NCI-H82 (cell line): Measurements from ENCODE around the gene DNMBP.
A peak's percentile ranks its signal among the peaks of the same experiment; 100 is the strongest.
"Not testable (repeated sequence)": the region's sequence is repeated elsewhere in the genome, so short reads cannot be mapped to it uniquely, and the experiment has no call there.

ENCODE experiments used
- DNase-seq: peaks from one replicate; lab custom pipeline; 2025; lab: John Stamatoyannopoulos, UW

The DNMBP gene

GRCh38 chr10:99984211-99985034, 25.3 kb downstream of the DNMBP start:
- DNase-seq = no peak

GRCh38 chr10:99983280-99983988, 26.3 kb downstream of the DNMBP start:
- DNase-seq = peak; percentile 46

GRCh38 chr10:99982728-99983127, 27.0 kb downstream of the DNMBP start:
- DNase-seq = no peak

GRCh38 chr10:99981581-99982199, 28.1 kb downstream of the DNMBP start:
- peak; percentile 80 for DNase-seq

- DNase-seq = peak; percentile 89
These were observed 30.6 kb downstream of the DNMBP start for GRCh38 chr10:99979066-99979685.

GRCh38 chr10:99977916-99978315, 31.8 kb downstream of the DNMBP start:
- DNase-seq = peak; percentile 85

GRCh38 chr10:99976886-99977665, 32.7 kb downstream of the DNMBP start:
- peak; percentile 33 for DNase-seq

- peak; percentile 54 for DNase-seq
These were observed 33.6 kb downstream of the DNMBP start for GRCh38 chr10:99975942-99976809.

GRCh38 chr10:99975106-99975829, 34.5 kb downstream of the DNMBP start:
- no peak for DNase-seq

- DNase-seq = no peak
These were observed 36.6 kb downstream of the DNMBP start for GRCh38 chr10:99973190-99973589.

- no peak for DNase-seq
These were observed 41.8 kb downstream of the DNMBP start for GRCh38 chr10:99967961-99968360.

- peak; percentile 75 for DNase-seq
These were observed 43.4 kb downstream of the DNMBP start for GRCh38 chr10:99966306-99966705.

- DNase-seq = no peak
These were observed 44.0 kb downstream of the DNMBP start for GRCh38 chr10:99965700-99966099.

GRCh38 chr10:99964791-99965190, 45.0 kb downstream of the DNMBP start:
- no peak for DNase-seq

- DNase-seq = not testable (repeated sequence)
These were observed 46.1 kb downstream of the DNMBP start for GRCh38 chr10:99963467-99964165.

GRCh38 chr10:99958806-99959205, 50.9 kb downstream of the DNMBP start:
- DNase-seq = no peak

GRCh38 chr10:99958302-99958701, 51.4 kb downstream of the DNMBP start:
- no peak for DNase-seq

GRCh38 chr10:99953510-99953909, 56.2 kb downstream of the DNMBP start:
- not testable (repeated sequence) for DNase-seq

GRCh38 chr10:99952799-99953198, 56.9 kb downstream of the DNMBP start:
- no peak for DNase-seq
